Stimulated activated memory B cell treated with anti-CD40 and anti-IgM and Interleukin-4, amounts not matched to agents 10 μg/mL and 1 μg/mL and 100 μg/mL, for 72 hours (primary cell): ENCODE data around the gene MLN.

Source experiments
- ATAC-seq: fragments of 150-1000 bp; cut with Tn5 transposase; 2 replicates; pipeline ENCODE4 v1.10.0; 2021
- H3K27ac Mint-ChIP-seq: one replicate; pipeline ENCODE4 v1.8.0; 2022; ENCODE audit warnings: mild to moderate bottlenecking, mixed read lengths
- H3K27me3 Mint-ChIP-seq: one replicate; pipeline ENCODE4 v1.8.0; 2022; ENCODE audit warnings: mixed read lengths
- H3K36me3 Mint-ChIP-seq: one replicate; pipeline ENCODE4 v1.8.0; 2022; ENCODE audit warnings: mixed read lengths
- H3K4me1 Mint-ChIP-seq: one replicate; pipeline ENCODE4 v1.8.0; 2022; ENCODE audit warnings: mixed read lengths
- H3K4me3 Mint-ChIP-seq: one replicate; pipeline ENCODE4 v1.8.0; 2022; ENCODE audit warnings: mild to moderate bottlenecking, moderate library complexity, mixed read lengths
- H3K9me3 Mint-ChIP-seq: one replicate; pipeline ENCODE4 v1.8.0; 2022; ENCODE audit warnings: mixed read lengths

MLN gene

DNA sequence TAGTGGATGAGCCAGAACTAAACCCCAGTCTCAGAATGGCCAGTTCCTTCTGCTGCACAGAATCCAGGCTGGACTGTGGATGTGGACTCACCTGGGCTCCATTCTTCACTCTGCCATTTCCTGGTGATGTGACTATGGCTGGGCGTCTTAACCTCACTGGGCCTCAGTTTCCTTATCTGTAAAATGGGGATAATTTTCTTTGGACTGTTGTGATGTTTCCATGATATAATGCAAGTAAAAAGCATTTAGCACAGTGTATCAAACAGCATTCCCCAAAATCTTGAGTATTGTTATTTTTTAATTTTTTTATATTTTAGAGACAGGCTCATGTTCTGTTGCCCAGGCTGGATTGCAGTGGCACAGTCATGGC lies 51.2 kb downstream of the MLN start:
- H3K36me3 Mint-ChIP-seq, result no peaks in the 10 kb centered on the region

DNA sequence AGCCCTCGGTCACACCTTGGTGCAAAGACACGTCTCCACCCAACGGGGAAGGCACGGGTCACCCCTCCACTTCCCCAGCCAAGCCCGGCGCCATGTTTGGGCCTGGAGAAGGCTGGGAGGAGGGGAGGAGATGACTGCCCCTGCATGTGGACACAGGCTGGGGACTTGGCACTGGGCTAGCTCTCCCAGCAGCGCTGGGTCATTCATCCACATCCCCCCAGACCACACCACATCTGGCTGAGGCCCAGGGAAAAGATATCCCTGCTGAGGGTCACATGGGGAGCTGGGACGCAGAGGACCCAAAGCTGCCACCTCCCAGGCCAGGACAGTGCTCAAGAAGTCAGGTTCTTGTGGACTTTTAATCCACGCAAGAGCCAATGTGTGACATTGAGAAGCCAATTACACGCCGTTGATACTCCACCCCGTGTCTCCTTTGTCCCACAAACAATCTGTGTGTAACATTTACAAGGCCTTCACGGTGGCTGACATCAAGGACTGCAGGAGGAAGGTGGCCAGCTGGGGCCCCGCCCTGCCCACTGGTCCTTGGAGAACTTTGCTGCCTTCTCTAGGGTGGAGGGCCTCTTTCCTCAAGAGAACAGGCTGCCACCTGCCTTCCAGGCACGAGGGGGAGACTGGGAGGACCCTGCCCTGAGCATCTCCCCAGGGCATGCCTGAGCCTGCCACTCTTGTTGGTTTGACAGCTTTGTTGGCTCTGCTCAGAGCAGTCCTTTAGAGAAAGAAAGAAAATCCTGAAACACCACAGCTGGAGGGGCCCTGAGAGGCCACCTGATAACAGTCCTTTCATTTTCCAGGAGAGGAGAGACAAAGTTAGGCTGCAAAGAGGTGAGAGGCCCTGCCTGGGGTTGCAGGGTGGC lies 51.8 kb downstream of the MLN start:
- Mint-ChIP-seq H3K27ac (no peak overlapping the region), H3K36me3 (no peaks in the 10 kb centered on the region), H3K4me3 (no peak overlapping the region), H3K27me3 (peaks cover 64% of the 10 kb centered on the region), H3K4me1 (peaks cover 6% of the 10 kb centered on the region), H3K9me3 (no peaks in the 10 kb centered on the region)
- no peak for ATAC-seq

More for the DNA sequence above, 51.2 kb downstream of the MLN start:
- H3K4me3 Mint-ChIP-seq, result no peak overlapping the region
- H3K27ac Mint-ChIP-seq, result no peak overlapping the region
- H3K4me1 Mint-ChIP-seq, result peaks cover 6% of the 10 kb centered on the region
- H3K27me3 Mint-ChIP-seq, result peaks cover 64% of the 10 kb centered on the region
- no peak for ATAC-seq
- no peaks in the 10 kb centered on the region for H3K9me3 Mint-ChIP-seq

DNA sequence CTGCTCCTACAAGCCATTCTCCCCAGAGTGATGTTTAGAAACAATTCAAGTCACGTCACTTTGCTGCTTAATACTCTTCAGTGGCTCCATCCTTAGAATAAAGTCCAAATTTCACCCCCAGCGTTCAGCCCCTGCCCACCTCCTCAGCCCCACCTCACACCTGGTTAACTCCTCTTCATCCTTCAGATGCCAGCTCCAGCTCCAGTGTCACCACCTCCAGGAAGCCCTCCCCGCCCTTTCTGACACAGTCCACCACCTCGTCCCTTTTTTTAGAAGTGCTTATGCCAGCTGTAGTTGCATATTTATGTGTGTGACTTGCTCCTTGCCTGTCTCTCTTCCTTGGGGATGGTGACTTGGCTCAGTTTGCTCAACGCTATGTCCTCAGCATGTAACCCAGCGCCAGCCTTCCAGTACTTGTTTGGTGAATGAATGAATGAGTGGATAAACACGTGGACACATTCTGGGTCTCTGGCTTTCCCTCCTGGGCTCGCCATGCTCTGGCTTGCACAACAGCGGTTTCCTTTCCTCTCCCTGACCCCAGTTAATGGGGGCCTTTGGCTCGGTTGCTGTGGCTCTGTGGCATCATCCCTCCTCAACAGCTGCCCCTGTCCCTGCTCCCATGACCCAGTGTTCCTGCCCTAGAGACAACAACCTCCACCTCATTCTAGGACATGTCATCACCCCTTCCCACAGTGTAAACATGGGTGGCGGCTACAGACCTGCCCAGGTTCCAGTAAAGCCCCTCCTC lies 53.4 kb downstream of the MLN start:
- peaks cover 53% of the 10 kb centered on the region for H3K27me3 Mint-ChIP-seq
- no peak overlapping the region for H3K27ac Mint-ChIP-seq
- no peaks in the 10 kb centered on the region for H3K9me3 Mint-ChIP-seq
- no peak for ATAC-seq
- no peaks in the 10 kb centered on the region for H3K36me3 Mint-ChIP-seq
- H3K4me3 Mint-ChIP-seq, result no peak overlapping the region
- H3K4me1 Mint-ChIP-seq, result peaks cover 6% of the 10 kb centered on the region

DNA sequence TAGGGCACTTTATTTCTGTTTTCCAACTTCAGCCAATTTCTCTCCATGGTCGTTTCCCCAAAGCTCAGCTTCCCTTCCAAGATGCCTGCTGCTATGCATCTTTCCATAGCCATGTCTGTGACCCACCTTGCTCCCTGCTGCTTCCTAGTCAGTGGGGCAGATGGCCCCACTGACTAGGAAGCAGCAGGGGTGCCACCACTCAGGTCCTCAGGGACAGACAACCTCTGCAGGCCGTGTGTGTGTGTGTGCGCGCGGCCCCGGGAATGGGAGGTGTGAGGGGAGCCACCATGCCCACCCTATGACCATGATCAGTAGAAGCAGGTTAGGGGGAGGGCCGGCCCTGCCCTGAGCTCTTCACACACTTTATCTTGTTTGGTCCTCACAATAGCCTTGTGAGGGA lies 54.4 kb downstream of the MLN start:
- Mint-ChIP-seq H3K4me3 (no peak overlapping the region), H3K27ac (no peak overlapping the region), H3K36me3 (no peaks in the 10 kb centered on the region), H3K4me1 (peaks cover 1% of the 10 kb centered on the region), H3K27me3 (peaks cover 44% of the 10 kb centered on the region), H3K9me3 (no peaks in the 10 kb centered on the region)
- ATAC-seq, result no peak

DNA sequence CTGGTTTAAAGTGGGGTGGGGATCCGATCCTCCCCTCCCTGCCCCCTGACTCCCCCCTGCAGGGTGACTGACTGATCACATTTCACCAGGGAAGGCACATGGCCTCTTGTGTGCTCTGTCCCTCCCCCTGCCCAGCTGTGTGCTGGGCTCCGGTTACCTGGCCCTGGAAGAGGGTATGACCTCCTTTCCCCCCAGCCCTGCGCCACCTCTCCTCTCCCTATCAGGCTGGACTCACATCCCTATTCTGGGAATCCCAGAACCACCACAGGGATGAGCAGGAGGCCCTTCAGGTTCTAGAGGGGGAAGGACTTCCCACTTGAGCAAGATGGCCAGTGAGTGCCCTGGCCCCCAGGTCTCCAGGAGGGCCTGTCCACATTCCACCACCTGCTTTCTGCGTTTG lies 55.0 kb downstream of the MLN start:
- no peak for ATAC-seq
- Mint-ChIP-seq H3K4me3 (no peak overlapping the region), H3K4me1 (peaks cover 6% of the 10 kb centered on the region), H3K27ac (no peak overlapping the region), H3K36me3 (no peaks in the 10 kb centered on the region), H3K27me3 (peaks cover 39% of the 10 kb centered on the region), H3K9me3 (no peaks in the 10 kb centered on the region)

DNA sequence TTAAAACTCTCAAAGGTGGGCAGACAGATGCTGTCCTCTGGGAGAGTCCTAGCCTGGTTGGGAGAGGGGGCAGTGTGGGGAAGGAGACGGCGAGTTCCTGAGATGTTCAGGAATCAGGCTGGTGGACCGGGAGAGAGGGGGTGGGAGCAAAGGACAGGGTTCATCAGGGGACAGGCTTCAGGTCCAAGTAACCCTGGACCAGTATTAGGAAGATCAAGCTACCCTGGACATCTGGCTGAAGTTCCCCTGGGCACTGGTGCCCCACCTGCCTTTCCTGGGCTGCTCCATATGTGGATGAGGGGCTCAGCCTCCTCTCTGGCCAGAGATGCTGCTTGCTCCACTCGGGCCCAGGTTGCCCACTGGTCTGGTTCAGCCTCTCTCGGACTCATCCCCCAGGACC lies 56.0 kb downstream of the MLN start:
- Mint-ChIP-seq H3K4me3 (no peak overlapping the region), H3K36me3 (no peaks in the 10 kb centered on the region), H3K4me1 (peaks cover 6% of the 10 kb centered on the region), H3K27me3 (peaks cover 44% of the 10 kb centered on the region), H3K27ac (no peak overlapping the region), H3K9me3 (no peaks in the 10 kb centered on the region)
- no peak for ATAC-seq

DNA sequence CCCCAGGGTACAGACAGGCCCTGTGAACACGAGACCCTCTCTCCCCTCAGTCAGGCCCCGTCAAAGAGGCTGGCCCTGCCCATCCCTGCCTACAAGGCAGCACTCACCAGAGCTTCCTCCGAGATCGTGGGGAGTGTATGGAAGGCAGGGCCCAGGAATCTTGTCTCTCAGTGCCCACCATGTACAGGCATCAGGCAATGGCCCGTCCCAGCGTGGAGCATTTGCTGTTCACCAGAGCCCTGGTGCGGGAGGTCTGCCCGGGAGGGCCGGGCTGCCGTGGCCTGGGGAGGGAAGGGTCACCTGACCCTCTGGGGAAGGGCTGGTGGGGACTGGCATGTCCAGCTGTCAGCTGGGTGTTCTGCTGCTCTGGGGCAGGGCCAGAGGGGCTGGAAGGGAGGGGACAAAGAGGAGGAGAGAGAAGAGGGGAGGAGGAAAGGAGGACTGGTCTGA lies 57.1 kb downstream of the MLN start, which contains the start of gene IP6K3:
IP6K3 (minus strand) TSS at position 255 of the 450 bp plus-strand sequence. CDS start 11,429 bp downstream, outside the sequence.
- Mint-ChIP-seq H3K9me3 (no peaks in the 10 kb centered on the region), H3K27me3 (peaks cover 53% of the 10 kb centered on the region), H3K4me3 (no peak within 1 kb of the TSS), H3K4me1 (peaks cover 6% of the 10 kb centered on the region), H3K36me3 (no peaks in the 10 kb centered on the region), H3K27ac (no peak within 1 kb of the TSS)
- ATAC-seq, result no peak

DNA sequence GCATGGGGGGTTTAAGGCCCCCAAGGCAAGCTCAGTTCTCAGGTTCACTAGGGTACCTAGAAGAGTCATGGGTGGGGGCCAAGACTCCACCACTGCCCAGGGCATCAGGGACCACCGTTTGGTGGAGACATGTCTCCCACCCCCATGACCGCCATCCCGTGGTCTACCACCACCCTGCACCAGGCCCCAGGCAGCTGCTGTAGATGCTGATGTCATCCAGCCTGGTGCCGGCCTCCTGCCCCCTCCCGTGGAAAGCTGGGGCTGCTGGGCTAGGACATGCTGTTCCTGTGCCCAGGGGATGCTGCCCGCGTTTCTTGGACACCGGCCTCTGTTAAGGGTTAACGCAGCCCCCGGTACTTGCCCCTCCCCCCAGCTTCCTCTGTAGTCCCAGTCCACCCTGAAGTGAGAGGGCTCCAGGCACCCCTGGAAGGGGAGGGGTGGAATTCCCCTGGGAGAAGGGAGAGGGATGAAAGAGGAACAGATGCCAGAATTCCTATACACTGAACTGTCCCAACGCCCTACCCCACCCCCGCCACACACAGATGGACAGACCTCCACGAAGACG lies 57.7 kb downstream of the MLN start:
- H3K27me3 Mint-ChIP-seq, result peaks cover 51% of the 10 kb centered on the region
- no peak overlapping the region for H3K4me3 Mint-ChIP-seq
- H3K4me1 Mint-ChIP-seq, result peaks cover 6% of the 10 kb centered on the region
- no peaks in the 10 kb centered on the region for H3K36me3 Mint-ChIP-seq
- no peak for ATAC-seq
- no peak overlapping the region for H3K27ac Mint-ChIP-seq
- no peaks in the 10 kb centered on the region for H3K9me3 Mint-ChIP-seq

DNA sequence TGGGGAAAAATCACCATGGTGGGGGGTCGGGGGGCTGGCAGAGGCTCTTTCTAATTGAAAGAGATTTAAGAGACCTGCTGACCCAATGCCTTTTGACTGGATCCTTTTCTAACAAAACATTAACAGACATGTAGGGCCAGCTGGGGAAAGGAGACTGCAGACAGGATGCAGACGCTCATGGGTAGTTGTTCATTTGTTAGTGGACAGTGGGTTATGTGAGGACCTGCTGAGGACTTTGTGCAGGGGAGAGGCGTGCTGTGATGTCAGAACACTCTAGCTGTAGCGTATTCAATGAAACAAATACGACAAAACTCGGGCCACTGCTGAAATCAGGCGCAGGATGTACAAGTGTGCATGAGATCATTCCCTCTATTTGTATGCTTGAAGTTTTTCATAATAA lies 58.3 kb downstream of the MLN start:
- Mint-ChIP-seq H3K36me3 (no peaks in the 10 kb centered on the region), H3K27ac (no peak overlapping the region), H3K9me3 (no peaks in the 10 kb centered on the region), H3K27me3 (peaks cover 45% of the 10 kb centered on the region), H3K4me1 (peaks cover 6% of the 10 kb centered on the region), H3K4me3 (no peak overlapping the region)
- ATAC-seq, result no peak

DNA sequence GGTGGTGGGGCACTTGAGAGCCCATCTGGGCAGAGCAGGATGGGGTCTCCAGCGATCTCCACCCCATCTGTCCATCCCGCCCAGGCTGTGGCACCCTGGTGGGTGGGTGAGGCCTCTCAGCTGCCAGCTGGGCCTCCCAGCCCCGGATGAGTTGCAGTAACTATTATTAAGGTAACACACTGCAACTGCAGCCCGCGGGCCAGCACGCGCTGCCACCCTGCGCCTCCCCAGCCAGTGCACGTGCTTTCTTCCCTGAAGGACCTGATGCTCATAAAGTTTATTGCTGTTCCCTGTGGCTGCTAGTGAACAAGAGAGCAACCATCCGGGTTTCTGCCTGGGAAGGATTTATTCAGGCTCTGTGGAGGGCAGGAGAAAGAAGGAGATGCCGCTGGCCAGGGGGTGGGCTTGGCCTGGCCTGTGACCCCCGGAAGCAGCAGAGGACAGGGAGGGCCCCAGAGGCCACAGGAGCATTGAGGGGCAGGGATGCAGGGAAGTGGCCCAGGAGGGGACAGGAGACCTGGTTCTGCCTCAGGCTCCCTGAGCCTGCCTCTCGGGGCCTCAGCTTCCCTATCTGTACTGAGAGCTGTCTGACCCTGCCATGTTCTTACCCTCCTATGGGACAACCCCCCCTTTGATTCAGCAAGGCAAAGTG lies 58.8 kb downstream of the MLN start:
- ATAC-seq, result no peak
- Mint-ChIP-seq H3K27me3 (peaks cover 40% of the 10 kb centered on the region), H3K36me3 (no peaks in the 10 kb centered on the region), H3K4me1 (peaks cover 6% of the 10 kb centered on the region), H3K4me3 (no peak overlapping the region), H3K27ac (no peak overlapping the region), H3K9me3 (no peaks in the 10 kb centered on the region)
